ENCODE results near the gene ZNF783.

GRCh38 chr7:149267733-149268132 lies 5.7 kb downstream of the ZNF783 start:
- TF ChIP-seq, protein P1, sequence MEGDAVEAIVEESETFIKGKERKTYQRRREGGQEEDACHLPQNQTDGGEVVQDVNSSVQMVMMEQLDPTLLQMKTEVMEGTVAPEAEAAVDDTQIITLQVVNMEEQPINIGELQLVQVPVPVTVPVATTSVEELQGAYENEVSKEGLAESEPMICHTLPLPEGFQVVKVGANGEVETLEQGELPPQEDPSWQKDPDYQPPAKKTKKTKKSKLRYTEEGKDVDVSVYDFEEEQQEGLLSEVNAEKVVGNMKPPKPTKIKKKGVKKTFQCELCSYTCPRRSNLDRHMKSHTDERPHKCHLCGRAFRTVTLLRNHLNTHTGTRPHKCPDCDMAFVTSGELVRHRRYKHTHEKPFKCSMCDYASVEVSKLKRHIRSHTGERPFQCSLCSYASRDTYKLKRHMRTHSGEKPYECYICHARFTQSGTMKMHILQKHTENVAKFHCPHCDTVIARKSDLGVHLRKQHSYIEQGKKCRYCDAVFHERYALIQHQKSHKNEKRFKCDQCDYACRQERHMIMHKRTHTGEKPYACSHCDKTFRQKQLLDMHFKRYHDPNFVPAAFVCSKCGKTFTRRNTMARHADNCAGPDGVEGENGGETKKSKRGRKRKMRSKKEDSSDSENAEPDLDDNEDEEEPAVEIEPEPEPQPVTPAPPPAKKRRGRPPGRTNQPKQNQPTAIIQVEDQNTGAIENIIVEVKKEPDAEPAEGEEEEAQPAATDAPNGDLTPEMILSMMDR (IDR thresholded peaks at IDR 0.05 in 2 of 3, conservative IDR thresholded peaks at IDR 0.05 in 1 of 3; ENCODE audit: insufficient read depth in 2 of 3, low read depth in 1 of 3, low read length in 3 of 3) = no peak
- no peak for TF ChIP-seq SIX5 (IDR thresholded peaks at IDR 0.05; ENCODE audit: borderline replicate concordance in 1 of 2, insufficient read depth in 1 of 2, low read depth in 1 of 2, low read length in 2 of 2)
- TF ChIP-seq CCNT2 (IDR thresholded peaks at IDR 0.05; ENCODE audit: borderline replicate concordance, extremely low read depth, insufficient read length, low read depth, low read length) = no peak
- no peak for TF ChIP-seq POLR2AphosphoS5 (IDR thresholded peaks at IDR 0.05; ENCODE audit: control insufficient read depth, insufficient read depth, low read depth, low read length)
- TF ChIP-seq SMARCE1 (IDR thresholded peaks at IDR 0.05) = no peak
- no peak for TF ChIP-seq ZSCAN29 (IDR thresholded peaks at IDR 0.05)
- TF ChIP-seq BHLHE40 (IDR thresholded peaks at IDR 0.05; ENCODE audit: low read length) = peak; percentile 51
- no peak for TF ChIP-seq ETS1 (conservative IDR thresholded peaks at IDR 0.05; ENCODE audit: control insufficient read depth, low read depth, low read length)
